ENCODE data around the gene PLS1.

PLS1 gene

DNA sequence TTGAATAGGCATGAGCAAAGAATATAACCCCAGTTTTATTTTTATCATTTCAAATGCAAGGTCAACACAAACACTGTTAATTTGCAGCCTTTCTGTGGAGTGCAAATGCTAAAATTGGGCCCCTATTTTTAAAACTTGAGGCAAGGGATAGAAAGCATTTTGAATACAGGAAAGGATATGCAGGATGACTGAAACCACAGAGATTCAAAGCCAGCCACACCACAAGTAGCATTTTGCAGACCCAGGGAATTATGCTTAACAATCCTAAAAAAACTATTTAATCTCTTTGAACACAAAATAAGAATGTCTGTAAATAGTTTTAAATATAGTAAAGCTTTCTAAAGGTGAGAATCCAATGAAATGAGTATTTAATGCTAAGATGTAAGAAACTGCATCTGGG lies 64.7 kb downstream of the PLS1 start:
- DNase-seq (ENCODE audit: low read depth): no peak
- no peak overlapping the region for H3K4me3 ChIP-seq (ENCODE audit: low read depth, low read length)
- TF ChIP-seq, protein P1, sequence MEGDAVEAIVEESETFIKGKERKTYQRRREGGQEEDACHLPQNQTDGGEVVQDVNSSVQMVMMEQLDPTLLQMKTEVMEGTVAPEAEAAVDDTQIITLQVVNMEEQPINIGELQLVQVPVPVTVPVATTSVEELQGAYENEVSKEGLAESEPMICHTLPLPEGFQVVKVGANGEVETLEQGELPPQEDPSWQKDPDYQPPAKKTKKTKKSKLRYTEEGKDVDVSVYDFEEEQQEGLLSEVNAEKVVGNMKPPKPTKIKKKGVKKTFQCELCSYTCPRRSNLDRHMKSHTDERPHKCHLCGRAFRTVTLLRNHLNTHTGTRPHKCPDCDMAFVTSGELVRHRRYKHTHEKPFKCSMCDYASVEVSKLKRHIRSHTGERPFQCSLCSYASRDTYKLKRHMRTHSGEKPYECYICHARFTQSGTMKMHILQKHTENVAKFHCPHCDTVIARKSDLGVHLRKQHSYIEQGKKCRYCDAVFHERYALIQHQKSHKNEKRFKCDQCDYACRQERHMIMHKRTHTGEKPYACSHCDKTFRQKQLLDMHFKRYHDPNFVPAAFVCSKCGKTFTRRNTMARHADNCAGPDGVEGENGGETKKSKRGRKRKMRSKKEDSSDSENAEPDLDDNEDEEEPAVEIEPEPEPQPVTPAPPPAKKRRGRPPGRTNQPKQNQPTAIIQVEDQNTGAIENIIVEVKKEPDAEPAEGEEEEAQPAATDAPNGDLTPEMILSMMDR (IDR thresholded peaks at IDR 0.05; ENCODE audit: insufficient read depth, low read depth, low read length, missing control alignments): no peak

DNA sequence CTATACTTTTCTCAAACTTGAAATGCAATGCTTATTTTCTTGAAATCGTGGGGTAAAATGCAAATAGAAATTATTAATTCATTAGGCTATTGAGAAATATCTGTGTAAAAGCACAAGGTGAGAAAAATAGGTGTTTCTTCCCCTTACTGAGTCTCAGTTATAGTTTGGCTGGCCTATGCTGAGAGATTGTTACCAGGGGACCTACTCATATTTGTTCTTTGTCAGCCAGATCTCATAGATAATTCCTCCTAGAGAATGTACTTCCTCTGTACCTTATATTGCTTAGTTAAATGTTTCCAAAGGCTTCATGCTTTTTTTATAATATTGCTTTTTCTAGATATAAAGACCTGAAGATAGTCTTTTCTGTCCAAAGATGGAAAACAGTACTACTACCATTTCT lies 67.7 kb downstream of the PLS1 start:
- DNase-seq (ENCODE audit: low read depth): no peak
- TF ChIP-seq, protein P1 (IDR thresholded peaks at IDR 0.05; ENCODE audit: insufficient read depth, low read depth, low read length, missing control alignments): no peak
- H3K4me3 ChIP-seq (ENCODE audit: low read depth, low read length): no peak overlapping the region

DNA sequence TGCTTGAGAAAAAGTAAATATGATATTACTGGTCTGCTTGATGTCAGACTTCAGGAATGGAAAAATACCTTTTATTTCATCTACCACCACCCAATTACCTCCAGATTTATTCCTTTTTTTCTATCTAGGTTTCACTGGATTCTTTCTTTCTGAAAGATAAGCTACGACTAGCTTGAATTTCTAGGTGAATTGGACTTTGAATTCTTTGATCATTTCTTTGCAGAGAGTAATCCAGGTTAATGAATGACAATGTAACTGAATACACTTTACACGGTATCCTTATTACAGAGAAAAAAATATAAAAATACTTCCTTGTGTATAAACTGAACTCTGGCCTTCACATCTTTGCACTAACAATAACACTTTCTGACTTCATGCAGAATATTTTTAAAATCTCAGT lies 68.1 kb downstream of the PLS1 start:
- TF ChIP-seq, protein P1 (IDR thresholded peaks at IDR 0.05; ENCODE audit: insufficient read depth, low read depth, low read length, missing control alignments): no peak
- no peak overlapping the region for H3K4me3 ChIP-seq (ENCODE audit: low read depth, low read length)
- DNase-seq (ENCODE audit: low read depth): no peak

DNA sequence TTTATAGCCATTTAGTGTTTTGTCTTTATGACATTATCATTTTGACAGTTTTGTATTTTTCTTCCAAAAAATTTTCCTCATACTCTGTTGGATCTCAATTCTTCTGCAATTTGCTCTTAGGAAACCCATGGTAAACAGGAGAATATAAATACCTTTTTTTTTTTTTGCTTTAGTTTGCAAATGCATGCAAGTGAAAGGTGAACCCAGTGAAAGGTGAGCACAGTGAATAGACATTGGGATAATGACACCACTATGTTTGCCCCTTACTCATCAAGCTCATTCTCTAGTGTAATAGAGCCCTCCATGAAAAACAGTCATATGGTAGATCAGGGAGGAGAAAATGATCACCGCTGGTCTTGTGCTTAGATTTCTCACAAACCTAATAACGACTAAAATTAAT lies 68.6 kb downstream of the PLS1 start:
- no peak overlapping the region for H3K4me3 ChIP-seq (ENCODE audit: low read depth, low read length)
- no peak for DNase-seq (ENCODE audit: low read depth)
- TF ChIP-seq, protein P1 (IDR thresholded peaks at IDR 0.05; ENCODE audit: insufficient read depth, low read depth, low read length, missing control alignments): no peak

DNA sequence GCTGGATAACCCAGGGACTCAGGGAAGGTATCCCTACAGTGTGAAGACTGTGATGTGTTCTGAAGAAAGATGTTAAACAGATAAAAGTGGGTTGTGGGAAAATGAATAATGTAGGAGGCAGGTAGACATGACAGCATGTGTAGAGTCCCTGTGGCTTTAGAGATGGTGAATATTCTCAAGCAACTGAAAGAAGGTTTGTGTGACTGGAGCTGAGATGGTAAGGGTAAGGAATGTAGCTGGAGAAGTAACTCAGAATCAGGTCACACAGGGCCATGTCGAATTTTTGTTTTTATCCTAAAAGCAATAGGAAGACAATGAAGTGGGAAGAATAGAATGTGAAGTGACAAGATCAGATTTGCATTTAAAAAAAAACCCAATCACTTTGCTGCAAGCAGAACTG lies 73.9 kb downstream of the PLS1 start:
- H3K4me3 ChIP-seq (ENCODE audit: low read depth, low read length): no peak overlapping the region
- TF ChIP-seq, protein P1 (IDR thresholded peaks at IDR 0.05; ENCODE audit: insufficient read depth, low read depth, low read length, missing control alignments): no peak
- DNase-seq (ENCODE audit: low read depth): no peak

DNA sequence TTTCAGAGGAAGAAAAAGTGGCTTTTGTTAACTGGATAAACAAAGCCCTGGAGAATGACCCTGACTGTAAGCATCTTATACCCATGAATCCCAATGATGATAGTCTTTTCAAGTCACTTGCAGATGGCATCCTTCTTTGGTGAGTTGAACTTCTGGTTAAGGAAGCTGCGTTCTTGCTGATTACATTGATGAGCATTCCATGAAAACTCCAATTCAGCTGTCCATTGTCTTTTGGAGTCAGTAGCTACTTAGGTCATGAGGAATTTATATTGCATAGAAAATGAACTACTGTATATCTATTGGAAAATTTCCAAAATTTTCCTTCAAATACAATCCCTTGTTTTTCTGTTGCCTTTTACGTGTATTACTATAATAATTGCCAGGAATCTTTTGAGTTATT lies 80.0 kb downstream of the PLS1 start:
- no peak for DNase-seq (ENCODE audit: low read depth)
- H3K4me3 ChIP-seq (ENCODE audit: low read depth, low read length): no peak overlapping the region
- TF ChIP-seq, protein P1 (IDR thresholded peaks at IDR 0.05; ENCODE audit: insufficient read depth, low read depth, low read length, missing control alignments): no peak

DNA sequence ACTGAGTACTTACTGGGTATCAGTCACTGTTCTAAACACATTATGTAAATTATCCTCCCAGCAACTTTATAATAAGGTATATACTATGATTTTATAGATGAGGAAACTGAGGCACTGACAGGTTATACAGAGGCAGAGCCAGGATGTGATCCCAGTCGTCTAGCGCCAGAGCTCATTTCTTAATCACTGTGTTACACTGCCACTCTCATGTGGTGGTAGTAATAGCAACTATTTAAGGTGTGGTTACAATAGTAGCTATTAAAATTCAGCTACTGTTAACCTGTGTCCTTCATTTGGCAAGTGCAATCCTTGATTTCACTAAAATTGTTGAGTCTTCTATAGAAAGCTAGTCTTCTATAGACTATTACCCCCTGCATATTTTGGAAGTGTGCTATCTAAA lies 84.5 kb downstream of the PLS1 start:
- no peak overlapping the region for H3K4me3 ChIP-seq (ENCODE audit: low read depth, low read length)
- TF ChIP-seq, protein P1 (IDR thresholded peaks at IDR 0.05; ENCODE audit: insufficient read depth, low read depth, low read length, missing control alignments): no peak
- DNase-seq (ENCODE audit: low read depth): no peak
